PC-9 (cell line): ENCODE measurements around the gene POU6F2.

Source experiments
- CTCF ChIP-seq: fragments of 200-600 bp; sonication (generic); conservative IDR thresholded peaks from 2 replicates; pipeline ENCODE4 v1.6.1; 2017; ENCODE audit warnings: mixed run types, antibody characterized with exemption, mild to moderate bottlenecking, moderate library complexity
- EZH2 ChIP-seq: fragments of 200-600 bp; sonication (generic); IDR thresholded peaks from 2 replicates; pipeline ENCODE4 v1.8.0; 2017; ENCODE audit warnings: antibody characterized with exemption, low read depth

DNA sequence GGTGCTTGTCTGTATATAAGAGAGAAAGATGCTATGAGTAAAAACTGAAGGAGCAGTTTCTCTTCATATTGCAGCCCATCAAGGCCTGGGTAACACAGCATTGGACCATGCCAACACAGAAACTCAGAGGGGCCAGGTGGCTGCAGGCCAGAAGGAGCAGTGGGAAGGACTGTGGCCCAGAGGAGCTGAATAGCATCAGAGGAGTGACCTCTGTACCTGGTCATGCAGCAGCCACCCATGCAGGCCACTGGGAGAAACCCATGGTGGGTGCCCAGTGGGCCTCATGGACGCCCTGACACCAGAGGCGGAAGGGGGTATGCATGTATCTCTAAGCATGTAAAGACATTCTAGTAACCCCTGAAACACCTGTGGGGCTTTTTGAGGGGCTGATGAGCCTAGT lies 512.6 kb downstream of the POU6F2 start:
- TF ChIP-seq CTCF (no peak), EZH2 (no peak)
